OCI-LY7 (cell line): ENCODE data around the gene ADRA2B. TPM values are rescaled to one million over a fixed set of nuclear protein-coding genes. Genes with fewer than 3 reads are reported as not detected.

Experiments
- Bru-seq: library from RNA; stranded (reverse); fragments of 400-500 nt; gene quantifications from one replicate; lab custom pipeline; 2021; lab: Mats Ljungman, UMichigan
- BruChase-seq, 2 experiments: library from RNA; stranded (reverse); fragments of 400-500 nt; gene quantifications; one replicate each; lab custom pipeline; 2021; lab: Mats Ljungman, UMichigan
- BruUV-seq: library from RNA; stranded (reverse); fragments of 400-500 nt; replicated peaks from 2 replicates; lab custom pipeline; 2021; lab: Mats Ljungman, UMichigan
- CTCF ChIA-PET: fragments of 300-600 bp; sonication (Branson Sonifier 250); formaldehyde crosslinking; loops from one replicate; lab custom pipeline; 2022; ENCODE audit warnings: antibody characterized with exemption; ENCODE audit not compliant: unreplicated experiment; lab: Charles Lee
- POLR2A ChIA-PET: fragments of 300-600 bp; sonication (Branson Sonifier 250); formaldehyde crosslinking; loops from one replicate; lab custom pipeline; 2022; ENCODE audit warnings: antibody characterized with exemption; lab: Charles Lee
- DNase-seq: peaks from one replicate; pipeline ENCODE4 v3.0.0-alpha.2; 2015; ENCODE audit warnings: low spot score
- H2AFZ ChIP-seq: fragments of 200-600 bp; sonication (generic), shearing (Covaris generic); 2 replicates; pipeline ENCODE4 v1.6.1; 2014; ENCODE audit warnings: mild to moderate bottlenecking, antibody characterized with exemption, low read length, moderate library complexity
- H3K27ac ChIP-seq: fragments of 200-600 bp; sonication (generic); 2 replicates; pipeline ENCODE4 v1.5.1; 2014; ENCODE audit warnings: mixed run types, low read depth, mild to moderate bottlenecking, moderate library complexity, low read length, inconsistent platforms; ENCODE audit not compliant: poor library complexity, severe bottlenecking
- H3K36me3 ChIP-seq: fragments of 200-600 bp; sonication (generic); 2 replicates; pipeline ENCODE4 v1.6.1; 2014; ENCODE audit warnings: mild to moderate bottlenecking, antibody characterized with exemption, low read length, moderate library complexity, mixed read lengths; ENCODE audit not compliant: insufficient read depth
- H3K4me1 ChIP-seq: fragments of 200-600 bp; sonication (generic); 2 replicates; pipeline ENCODE4 v1.5.1; 2014; ENCODE audit warnings: mild to moderate bottlenecking, low read length; ENCODE audit not compliant: insufficient read depth, poor library complexity, severe bottlenecking
- H3K4me2 ChIP-seq: fragments of 200-600 bp; sonication (generic); 2 replicates; pipeline ENCODE4 v1.6.1; 2014; ENCODE audit warnings: mild to moderate bottlenecking, low read length
- H3K4me3 ChIP-seq: fragments of 200-600 bp; sonication (generic); 2 replicates; pipeline ENCODE4 v1.5.1; 2014; ENCODE audit warnings: mild to moderate bottlenecking, low read depth, low read length; ENCODE audit not compliant: poor library complexity, severe bottlenecking
- H3K79me2 ChIP-seq: fragments of 200-600 bp; sonication (generic); 2 replicates; pipeline ENCODE4 v1.6.1; 2016; ENCODE audit warnings: low read depth, mild to moderate bottlenecking, low read length, moderate library complexity, mixed read lengths; ENCODE audit not compliant: insufficient read depth
- H3K9me2 ChIP-seq: fragments of 200-600 bp; sonication (generic); 2 replicates; pipeline ENCODE4 v1.6.1; 2016; ENCODE audit warnings: mild to moderate bottlenecking, low read length, mixed read lengths; ENCODE audit not compliant: insufficient read depth
- H3K9me3 ChIP-seq: fragments of 200-600 bp; sonication (generic); 2 replicates; pipeline ENCODE4 v1.6.1; 2014; ENCODE audit warnings: mild to moderate bottlenecking, mixed run types, low read length, mixed read lengths
- H4K20me1 ChIP-seq: fragments of 200-600 bp; sonication (generic); 2 replicates; pipeline ENCODE4 v1.6.1; 2014; ENCODE audit warnings: mild to moderate bottlenecking, antibody characterized with exemption, low read length, moderate library complexity, mixed read lengths; ENCODE audit not compliant: insufficient read depth
- EZH2phosphoT487 ChIP-seq: fragments of 200-600 bp; sonication (generic); IDR thresholded peaks from 2 replicates; pipeline ENCODE4 v1.6.1; 2018; ENCODE audit warnings: low read depth, borderline replicate concordance, mild to moderate bottlenecking, mixed run types, antibody characterized with exemption, low read length, moderate library complexity, mixed read lengths
- intact Hi-C: fragments of 100-400 bp; cut with micrococcal nuclease; formaldehyde crosslinking; loops from one replicate; pipeline ENCODE4 v1.10.0; 2022; ENCODE audit not compliant: unreplicated experiment
- long read RNA-seq: library from polyadenylated mRNA; stranded (forward); transcript quantifications from one replicate; pipeline ENCODE4 v2.0.0, GENCODE V29; 2022
- total RNA-seq, 2 experiments: library from RNA; depleted of rRNA in 1 of 2; stranded (reverse); fragments of >200 nt in 1 of 2; shearing (Covaris generic) in 1 of 2; gene quantifications; 2 replicates each; pipeline ENCODE4 v1.2.3, GENCODE V29; 2014 to 2022
- TF ChIP-seq, protein P1 (sequence below): fragments of 200-600 bp; sonication (generic); conservative IDR thresholded peaks from 2 replicates; pipeline ENCODE4 v1.5.1; 2014; ENCODE audit warnings: mild to moderate bottlenecking, antibody characterized with exemption, low read length, moderate library complexity, mixed read lengths

ADRA2B gene
- total RNA-seq (2014; rRNA removed; shearing (Covaris generic)) (0.06 TPM in 1 of 2 replicates, not detected in the other), total RNA-seq (2022) (0.11 TPM in 1 of 2 replicates, not detected in the other), Bru-seq, nascent RNA (not detected), BruChase-seq, experiment 1, labeled RNA remaining after a 6-hour chase (percentile 20 among the genes with signal in this experiment), BruChase-seq, experiment 2, labeled RNA remaining after a 2-hour chase (not detected)
- long read RNA-seq, result 0 reads

DNA sequence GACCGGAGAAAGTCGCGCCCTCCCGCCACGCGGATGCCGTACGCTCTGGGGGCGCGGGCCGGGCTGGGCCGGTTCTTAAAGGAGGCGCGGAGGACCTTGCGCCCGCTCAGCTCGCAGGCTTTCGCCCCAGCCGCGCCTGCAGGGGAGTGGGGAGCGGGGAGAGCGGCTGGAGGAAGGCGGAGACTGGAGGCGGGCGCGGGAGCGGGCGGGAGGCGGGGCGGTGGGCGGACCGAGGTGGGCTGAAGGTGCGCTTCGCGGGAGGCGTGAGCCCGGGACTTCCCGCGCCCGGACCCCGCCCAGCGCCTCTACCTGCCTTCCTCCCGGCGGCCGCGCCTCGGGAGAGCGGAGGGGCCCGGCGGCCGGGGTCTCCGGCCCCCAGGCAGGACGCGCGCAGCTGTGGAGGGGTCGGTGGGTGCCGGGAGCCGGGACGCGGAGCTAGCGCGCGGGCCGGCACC, at the start of gene ADRA2B:
TSS of gene ADRA2B (minus strand) at position 148 of the 455 bp plus-strand sequence. CDS start 422 bp downstream, outside the sequence.
- H3K4me3 ChIP-seq, result peak within 1 kb of the TSS; percentile 70
- no peak for TF ChIP-seq EZH2phosphoT487
- TF ChIP-seq, protein P1, sequence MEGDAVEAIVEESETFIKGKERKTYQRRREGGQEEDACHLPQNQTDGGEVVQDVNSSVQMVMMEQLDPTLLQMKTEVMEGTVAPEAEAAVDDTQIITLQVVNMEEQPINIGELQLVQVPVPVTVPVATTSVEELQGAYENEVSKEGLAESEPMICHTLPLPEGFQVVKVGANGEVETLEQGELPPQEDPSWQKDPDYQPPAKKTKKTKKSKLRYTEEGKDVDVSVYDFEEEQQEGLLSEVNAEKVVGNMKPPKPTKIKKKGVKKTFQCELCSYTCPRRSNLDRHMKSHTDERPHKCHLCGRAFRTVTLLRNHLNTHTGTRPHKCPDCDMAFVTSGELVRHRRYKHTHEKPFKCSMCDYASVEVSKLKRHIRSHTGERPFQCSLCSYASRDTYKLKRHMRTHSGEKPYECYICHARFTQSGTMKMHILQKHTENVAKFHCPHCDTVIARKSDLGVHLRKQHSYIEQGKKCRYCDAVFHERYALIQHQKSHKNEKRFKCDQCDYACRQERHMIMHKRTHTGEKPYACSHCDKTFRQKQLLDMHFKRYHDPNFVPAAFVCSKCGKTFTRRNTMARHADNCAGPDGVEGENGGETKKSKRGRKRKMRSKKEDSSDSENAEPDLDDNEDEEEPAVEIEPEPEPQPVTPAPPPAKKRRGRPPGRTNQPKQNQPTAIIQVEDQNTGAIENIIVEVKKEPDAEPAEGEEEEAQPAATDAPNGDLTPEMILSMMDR, result no peak
- no peaks in the 10 kb centered on the region for H3K9me3 ChIP-seq
- intact Hi-C loops, result loop anchor here (2.0 kb wide), 1 partner anchor 124 kb away; no protein-coding TSS in a partner anchor
- H3K9me2 ChIP-seq, result no peaks in the 10 kb centered on the region
- no peaks in the 10 kb centered on the region for H3K79me2 ChIP-seq
- H3K4me2 ChIP-seq, result peak within 1 kb of the TSS; percentile 79
- no peaks in the 10 kb centered on the region for H3K36me3 ChIP-seq
- ChIA-PET CTCF (no interaction called here), POLR2A (no interaction called here)
- no TSS peak for BruUV-seq
- H2AFZ ChIP-seq, result peak within 1 kb of the TSS; percentile 67
- no peak within 1 kb of the TSS for H3K27ac ChIP-seq
- H3K4me1 ChIP-seq, result peaks cover 18% of the 10 kb centered on the region
- no peaks in the 10 kb centered on the region for H4K20me1 ChIP-seq
- DNase-seq, result peak; percentile 44

DNA sequence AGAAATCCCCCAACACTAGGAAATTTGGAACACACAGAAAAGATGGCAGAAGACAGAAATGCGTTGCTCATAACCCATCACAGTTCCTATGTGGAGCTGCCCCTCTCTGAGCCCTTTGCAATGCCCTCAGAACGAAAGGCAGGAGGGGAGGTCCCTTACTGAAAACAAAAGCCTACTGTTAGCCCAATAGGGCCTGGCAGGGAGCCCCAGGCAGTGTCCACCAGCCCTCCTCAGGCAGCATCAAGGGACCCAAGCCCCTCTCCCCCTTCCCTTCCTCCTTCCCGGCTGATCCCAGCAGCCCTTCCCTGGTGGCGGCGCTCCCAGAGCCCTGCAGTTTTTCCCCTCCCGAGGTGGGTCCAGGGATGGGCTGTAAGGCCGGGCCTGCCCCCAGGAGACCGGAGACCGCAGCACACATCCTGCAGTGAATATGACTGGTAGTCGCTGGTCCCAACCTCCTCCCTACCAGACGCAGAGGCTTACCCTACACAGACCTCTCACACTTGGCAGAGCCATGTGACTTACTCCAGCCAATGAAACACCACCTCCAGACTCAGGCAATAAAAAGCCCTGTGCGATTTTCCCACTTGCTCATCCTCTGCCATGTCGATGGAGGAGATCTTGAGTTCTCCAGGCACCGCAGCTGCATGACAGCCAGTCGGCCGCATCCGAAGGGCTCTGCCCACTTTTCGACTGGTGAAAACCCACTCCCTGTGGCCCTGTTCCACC, 48.3 kb upstream of the ADRA2B start:
- Histone ChIP-seq H3K9me3 (peaks cover 5% of the 10 kb centered on the region; the same call in 1 of the 2 replicates), H4K20me1 (no peaks in the 10 kb centered on the region), H2AFZ (peak overlapping the region; percentile 70), H3K4me2 (peak overlapping the region; percentile 91), H3K9me2 (no peaks in the 10 kb centered on the region), H3K36me3 (no peaks in the 10 kb centered on the region; the same call in 1 of the 2 replicates), H3K4me1 (peaks cover 65% of the 10 kb centered on the region), H3K27ac (peak overlapping the region; percentile 99), H3K4me3 (peak overlapping the region; percentile 67), H3K79me2 (no peaks in the 10 kb centered on the region)
- TF ChIP-seq EZH2phosphoT487, result no peak
- TF ChIP-seq, protein P1, result peak; percentile 31; the same call in 1 of the 2 replicates
- CTCF ChIA-PET, result interaction anchor here (1.0 to 3.0 kb wide), 3 partner anchors 10 to 69 kb away, joined by 3 to 18 read pairs (median 9); no protein-coding TSS in a partner anchor
- TSS peak; percentile 73 for BruUV-seq
- POLR2A ChIA-PET, result interaction anchor here (0.9 to 2.4 kb wide), 7 partner anchors 9 to 22 kb away, joined by 3 to 10 read pairs (median 5); partner anchors contain the start of gene DUSP2
- intact Hi-C loops, result no loop called here
- peak; percentile 93 for DNase-seq
